ENCODE measurements around the gene SYF2. TPM values are rescaled to one million over a fixed set of nuclear protein-coding genes. Genes with fewer than 3 reads are reported as not detected.

Gene SYF2
- total RNA-seq, 1 donor from 2014 or later: 33.9 TPM

DNA sequence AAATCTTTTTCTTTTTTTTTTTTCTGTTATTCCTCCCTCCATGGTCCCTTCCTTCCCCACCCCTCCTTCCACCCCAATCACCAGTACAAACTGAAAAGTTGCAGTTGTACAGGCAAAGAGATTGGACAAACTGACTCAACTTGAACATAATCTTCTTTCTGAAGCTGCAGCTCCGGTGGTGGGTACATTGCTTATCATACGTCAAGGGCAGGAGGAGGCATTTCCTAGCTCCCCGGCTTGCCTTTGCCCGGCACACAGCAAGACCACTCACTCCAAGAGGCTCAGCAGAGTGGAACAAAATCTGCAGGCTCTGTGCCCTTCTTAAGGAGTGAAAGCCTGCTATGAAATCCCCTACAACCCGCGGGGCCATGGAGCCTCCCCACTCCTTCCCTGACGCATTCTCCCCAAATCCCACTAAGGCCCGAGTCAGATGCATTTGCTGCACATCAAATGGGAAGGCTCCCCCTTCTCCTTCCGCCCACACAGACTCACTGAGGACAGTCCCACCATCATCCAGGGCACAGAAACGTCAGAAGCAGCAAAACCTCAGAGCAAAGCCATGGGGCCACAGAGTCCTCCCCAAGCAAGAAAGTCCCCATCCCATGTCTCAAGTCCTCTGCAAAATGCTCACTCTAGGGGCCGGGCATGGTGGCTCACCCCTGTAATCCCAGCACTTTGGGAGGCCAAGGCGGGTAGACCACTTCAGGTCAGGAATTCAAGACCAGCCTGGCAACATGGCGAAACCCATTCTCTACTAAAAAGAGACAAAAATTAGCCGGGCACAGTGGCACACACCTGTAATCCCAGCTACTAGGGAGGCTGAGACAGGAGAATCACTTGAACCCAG, 45.9 kb downstream of the SYF2 start:
- Histone ChIP-seq H3K9ac (ENCODE audit: low read depth in 1 of 3, low read length in 3 of 3) (no peak overlapping the region), H3K36me3 (ENCODE audit: control insufficient read depth in 3 of 3, insufficient read depth in 3 of 3, low read length in 3 of 3) (no peaks in the 10 kb centered on the region), H3K9me3 (ENCODE audit: control insufficient read depth in 3 of 3, low read length in 3 of 3) (no peaks in the 10 kb centered on the region), H3K27me3 (ENCODE audit: control insufficient read depth in 3 of 3, insufficient read depth in 3 of 3, low read length in 3 of 3) (peaks cover 6 to 12% (median 12%) of the 10 kb centered on the region in 3 donors), H3K4me1 (ENCODE audit: control insufficient read depth in 3 of 3, insufficient read depth in 3 of 3, low read length in 3 of 3) (no peaks in the 10 kb centered on the region), H3K4me3 (ENCODE audit: low read length in 3 of 3) (no peak overlapping the region), H3K27ac (ENCODE audit: low read depth, low read length) (no peak overlapping the region)

DNA sequence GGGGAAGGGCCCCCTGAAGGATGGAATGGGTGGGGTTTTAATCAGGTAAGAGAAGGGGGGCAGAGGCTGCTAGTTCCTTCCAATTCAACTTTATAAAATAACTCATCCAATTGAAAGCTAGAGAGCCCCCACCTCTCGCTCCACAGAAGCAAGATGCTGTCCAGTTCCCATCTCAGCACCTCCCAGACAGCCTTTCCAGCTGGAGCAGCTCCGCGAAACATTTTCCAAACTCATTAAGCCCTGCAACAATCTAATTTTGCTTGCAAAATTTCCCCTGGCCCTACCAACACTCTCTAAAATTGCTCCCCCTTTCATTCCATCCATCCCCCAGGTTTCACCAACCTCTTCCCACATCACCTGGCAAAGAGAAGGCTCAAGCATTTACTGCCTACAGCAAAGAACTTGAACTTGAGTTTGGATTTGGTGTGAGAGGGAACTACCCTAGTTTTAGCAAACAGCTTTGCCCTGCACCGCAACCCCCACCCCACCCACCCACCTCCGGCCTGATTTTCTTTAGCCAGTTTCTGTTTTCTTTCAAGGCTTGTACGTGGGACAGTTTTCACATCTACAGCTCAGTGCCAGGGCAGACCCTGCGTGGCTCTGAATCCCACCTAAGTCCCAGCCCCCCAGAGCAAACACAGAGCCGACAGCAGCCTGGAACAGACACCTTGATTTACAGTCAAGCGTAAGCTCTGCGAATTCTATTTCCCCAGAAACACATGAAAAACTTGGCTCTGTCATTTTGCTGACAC, 46.7 kb downstream of the SYF2 start:
- Histone ChIP-seq H3K9ac (ENCODE audit: low read depth in 1 of 3, low read length in 3 of 3) (no peak overlapping the region), H3K4me3 (ENCODE audit: low read length in 3 of 3) (no peak overlapping the region), H3K9me3 (ENCODE audit: control insufficient read depth in 3 of 3, low read length in 3 of 3) (no peaks in the 10 kb centered on the region), H3K27ac (ENCODE audit: low read depth, low read length) (no peak overlapping the region), H3K36me3 (ENCODE audit: control insufficient read depth in 3 of 3, insufficient read depth in 3 of 3, low read length in 3 of 3) (no peaks in the 10 kb centered on the region), H3K27me3 (ENCODE audit: control insufficient read depth in 3 of 3, insufficient read depth in 3 of 3, low read length in 3 of 3) (peaks cover 2 to 12% (median 6%) of the 10 kb centered on the region in 3 donors), H3K4me1 (ENCODE audit: control insufficient read depth in 3 of 3, insufficient read depth in 3 of 3, low read length in 3 of 3) (no peaks in the 10 kb centered on the region)

DNA sequence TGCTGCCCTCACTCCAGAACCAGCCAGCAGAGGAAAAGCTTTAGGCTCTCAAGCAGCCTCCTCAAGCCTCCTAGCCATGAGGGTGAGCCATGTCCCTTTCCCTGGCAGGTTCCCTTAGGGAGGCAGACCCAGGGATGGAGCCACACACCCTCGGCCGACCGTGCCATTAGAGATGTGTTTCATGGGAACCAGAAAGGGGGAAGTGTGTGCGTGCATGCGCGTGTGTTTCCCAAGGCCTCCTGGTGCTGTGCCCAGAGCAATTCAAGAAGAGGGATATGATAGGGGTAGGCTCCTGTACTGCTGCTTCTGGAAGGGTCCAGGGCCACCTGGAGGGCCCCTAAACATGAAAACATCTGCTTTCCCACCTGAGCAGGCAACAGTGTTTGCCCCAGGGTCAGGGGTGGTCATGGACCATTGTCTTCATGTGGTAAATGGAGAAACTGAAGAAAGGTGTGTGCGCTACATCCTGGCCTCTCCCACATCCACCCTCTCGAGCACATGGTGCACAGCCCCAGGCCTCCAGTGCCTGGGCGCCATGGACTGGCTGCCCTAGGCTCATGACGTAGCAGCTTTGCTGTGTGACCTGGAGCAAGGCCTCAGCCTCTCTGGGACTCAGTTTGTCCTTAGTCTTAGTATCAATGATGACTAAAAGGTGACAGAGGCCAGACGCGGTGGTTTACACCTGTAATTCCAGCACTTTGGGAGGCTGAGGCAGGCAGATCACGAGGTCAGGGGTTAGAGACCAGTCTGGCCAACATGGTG, 48.1 kb downstream of the SYF2 start:
- H3K9ac ChIP-seq (ENCODE audit: low read depth in 1 of 3, low read length in 3 of 3): no peak overlapping the region
- no peaks in the 10 kb centered on the region for H3K9me3 ChIP-seq (ENCODE audit: control insufficient read depth in 3 of 3, low read length in 3 of 3)
- H3K27me3 ChIP-seq (ENCODE audit: control insufficient read depth in 3 of 3, insufficient read depth in 3 of 3, low read length in 3 of 3): peaks cover 2 to 12% (median 6%) of the 10 kb centered on the region in 3 donors
- H3K27ac ChIP-seq (ENCODE audit: low read depth, low read length): no peak overlapping the region
- H3K4me3 ChIP-seq (ENCODE audit: low read length in 3 of 3): no peak overlapping the region
- H3K36me3 ChIP-seq (ENCODE audit: control insufficient read depth in 3 of 3, insufficient read depth in 3 of 3, low read length in 3 of 3): no peaks in the 10 kb centered on the region
- H3K4me1 ChIP-seq (ENCODE audit: control insufficient read depth in 3 of 3, insufficient read depth in 3 of 3, low read length in 3 of 3): no peaks in the 10 kb centered on the region

DNA sequence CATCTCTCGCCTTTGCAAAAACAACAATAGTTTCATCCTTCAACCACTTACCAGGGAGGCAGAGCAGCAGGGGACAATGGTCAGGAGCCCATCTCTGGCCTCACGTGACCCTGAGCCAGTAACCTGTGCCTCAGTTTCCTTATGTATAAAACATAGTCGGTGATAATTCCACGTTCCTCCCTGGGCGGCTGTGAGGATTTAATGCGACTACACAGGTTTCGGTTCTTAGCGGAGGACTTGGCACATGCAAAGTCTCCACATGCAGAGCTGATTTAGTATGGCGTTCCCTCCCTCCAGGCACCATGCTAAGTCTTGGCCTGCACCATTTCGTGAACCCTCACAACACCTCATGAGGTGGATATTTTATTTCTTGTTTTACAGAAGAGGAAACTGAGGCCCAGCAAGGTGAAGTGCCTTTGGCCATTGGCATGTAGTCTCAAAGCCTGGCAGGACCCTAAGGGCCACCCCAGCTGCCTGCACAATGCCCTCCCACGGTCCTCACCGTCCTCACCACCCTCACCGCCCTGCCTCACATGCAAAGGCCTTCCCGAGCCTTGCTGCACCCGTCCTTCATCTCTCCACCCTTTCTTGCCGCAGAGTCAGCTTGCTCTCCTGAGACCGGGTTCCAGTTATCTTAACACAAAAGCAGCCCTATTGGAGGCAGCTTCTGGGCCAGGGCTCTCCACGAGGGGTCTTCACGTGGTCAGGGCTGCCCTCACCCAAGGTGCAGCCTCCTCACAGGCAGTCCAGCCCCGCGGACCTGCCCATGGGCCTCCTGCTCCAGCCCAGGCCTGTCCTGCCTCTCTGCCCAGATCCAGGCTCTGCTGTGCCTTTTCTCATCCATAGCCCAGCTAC, 48.9 kb downstream of the SYF2 start:
- no peaks in the 10 kb centered on the region for H3K36me3 ChIP-seq (ENCODE audit: control insufficient read depth in 3 of 3, insufficient read depth in 3 of 3, low read length in 3 of 3)
- H3K9ac ChIP-seq (ENCODE audit: low read depth in 1 of 3, low read length in 3 of 3): no peak overlapping the region
- no peak overlapping the region for H3K27ac ChIP-seq (ENCODE audit: low read depth, low read length)
- H3K9me3 ChIP-seq (ENCODE audit: control insufficient read depth in 3 of 3, low read length in 3 of 3): no peaks in the 10 kb centered on the region
- H3K4me3 ChIP-seq (ENCODE audit: low read length in 3 of 3): no peak overlapping the region
- no peaks in the 10 kb centered on the region for H3K4me1 ChIP-seq (ENCODE audit: control insufficient read depth in 3 of 3, insufficient read depth in 3 of 3, low read length in 3 of 3)
- peaks cover 2 to 12% (median 6%) of the 10 kb centered on the region in 3 donors for H3K27me3 ChIP-seq (ENCODE audit: control insufficient read depth in 3 of 3, insufficient read depth in 3 of 3, low read length in 3 of 3)

DNA sequence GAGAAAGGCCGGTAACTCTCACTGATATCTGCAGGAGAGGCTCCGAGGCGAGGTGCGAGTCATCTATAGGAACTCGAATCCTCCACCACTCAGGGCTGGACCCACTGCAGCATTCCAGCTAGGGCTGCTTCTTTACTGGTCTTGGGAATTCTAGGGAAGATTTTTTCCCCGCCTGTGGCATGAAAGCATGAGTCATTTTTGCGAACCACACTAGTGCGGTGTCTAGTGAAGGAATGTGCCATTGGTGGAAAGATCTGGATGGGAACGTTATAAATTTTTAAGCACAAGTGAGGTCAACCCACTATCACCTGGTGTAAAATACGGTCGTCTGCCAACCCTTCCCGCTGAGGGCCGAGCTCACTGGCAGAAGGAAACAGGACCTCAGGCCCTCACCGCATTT, 49.7 kb downstream of the SYF2 start:
- H3K27me3 ChIP-seq (ENCODE audit: control insufficient read depth in 3 of 3, insufficient read depth in 3 of 3, low read length in 3 of 3): peaks cover 2 to 12% (median 6%) of the 10 kb centered on the region in 3 donors
- H3K4me1 ChIP-seq (ENCODE audit: control insufficient read depth in 3 of 3, insufficient read depth in 3 of 3, low read length in 3 of 3): no peaks in the 10 kb centered on the region
- H3K27ac ChIP-seq (ENCODE audit: low read depth, low read length): no peak overlapping the region
- H3K36me3 ChIP-seq (ENCODE audit: control insufficient read depth in 3 of 3, insufficient read depth in 3 of 3, low read length in 3 of 3): no peaks in the 10 kb centered on the region
- no peak overlapping the region for H3K9ac ChIP-seq (ENCODE audit: low read depth in 1 of 3, low read length in 3 of 3)
- no peak overlapping the region for H3K4me3 ChIP-seq (ENCODE audit: low read length in 3 of 3)
- H3K9me3 ChIP-seq (ENCODE audit: control insufficient read depth in 3 of 3, low read length in 3 of 3): no peaks in the 10 kb centered on the region

DNA sequence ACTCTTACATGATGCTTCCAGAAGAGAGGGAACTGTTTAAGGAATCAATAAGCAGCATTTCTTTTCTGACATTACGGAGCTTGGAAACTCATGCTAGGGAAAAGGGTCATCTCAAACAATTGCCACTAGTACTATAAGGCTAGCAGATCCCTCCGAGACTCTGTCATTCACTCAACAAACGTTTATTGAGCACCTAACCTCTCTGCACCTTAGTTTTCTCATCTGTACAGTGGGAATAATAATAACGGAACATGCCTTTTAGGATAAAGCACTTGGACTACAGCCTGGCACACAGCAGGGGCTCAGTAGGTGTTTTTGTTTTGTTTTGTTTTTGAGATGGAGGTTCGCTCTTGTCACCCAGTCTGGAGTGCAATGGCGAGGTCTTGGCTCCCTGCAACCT, 51.3 kb downstream of the SYF2 start:
- Histone ChIP-seq H3K9ac (ENCODE audit: low read depth in 1 of 3, low read length in 3 of 3) (no peak overlapping the region), H3K9me3 (ENCODE audit: control insufficient read depth in 3 of 3, low read length in 3 of 3) (no peaks in the 10 kb centered on the region), H3K4me3 (ENCODE audit: low read length in 3 of 3) (no peak overlapping the region), H3K27me3 (ENCODE audit: control insufficient read depth in 3 of 3, insufficient read depth in 3 of 3, low read length in 3 of 3) (peaks cover 0 to 9% (median 6%) of the 10 kb centered on the region in 3 donors), H3K36me3 (ENCODE audit: control insufficient read depth in 3 of 3, insufficient read depth in 3 of 3, low read length in 3 of 3) (no peaks in the 10 kb centered on the region), H3K4me1 (ENCODE audit: control insufficient read depth in 3 of 3, insufficient read depth in 3 of 3, low read length in 3 of 3) (no peaks in the 10 kb centered on the region), H3K27ac (ENCODE audit: low read depth, low read length) (no peak overlapping the region)

DNA sequence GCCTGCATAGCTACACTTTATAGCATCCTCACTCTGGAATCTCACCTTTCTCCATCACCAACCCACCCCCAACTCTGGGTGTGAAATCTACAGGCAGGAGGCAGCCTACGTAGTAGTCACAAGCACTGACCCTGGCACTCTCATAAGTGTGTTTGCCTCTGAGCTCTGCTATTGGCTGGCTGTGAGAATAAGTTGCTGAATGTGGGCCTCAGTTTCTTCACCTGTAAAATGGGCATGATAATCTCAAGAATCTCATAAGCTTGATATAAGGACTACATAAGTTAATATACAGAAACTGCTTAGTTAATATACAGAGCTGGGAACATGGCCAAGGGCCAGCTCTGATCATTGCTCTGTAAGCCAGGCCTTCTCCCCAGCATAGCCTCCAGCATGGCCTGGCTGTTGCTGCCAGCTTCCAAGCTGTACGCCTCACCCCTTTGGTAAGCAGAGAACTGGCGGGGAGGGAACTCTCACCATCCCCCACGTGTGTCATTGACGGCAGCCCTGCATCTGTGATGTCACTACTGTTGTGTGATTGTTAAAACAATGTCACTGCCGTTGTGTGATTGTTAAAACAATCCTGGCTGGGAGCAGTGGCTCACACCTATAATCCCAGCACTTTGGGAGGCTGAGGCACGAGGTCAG, 53.3 kb downstream of the SYF2 start:
- no peak overlapping the region for H3K27ac ChIP-seq (ENCODE audit: low read depth, low read length)
- H3K27me3 ChIP-seq (ENCODE audit: control insufficient read depth in 3 of 3, insufficient read depth in 3 of 3, low read length in 3 of 3): peaks cover 0 to 4% (median 1%) of the 10 kb centered on the region in 3 donors
- no peak overlapping the region for H3K9ac ChIP-seq (ENCODE audit: low read depth in 1 of 3, low read length in 3 of 3)
- no peak overlapping the region for H3K4me3 ChIP-seq (ENCODE audit: low read length in 3 of 3)
- H3K9me3 ChIP-seq (ENCODE audit: control insufficient read depth in 3 of 3, low read length in 3 of 3): no peaks in the 10 kb centered on the region
- H3K4me1 ChIP-seq (ENCODE audit: control insufficient read depth in 3 of 3, insufficient read depth in 3 of 3, low read length in 3 of 3): no peaks in the 10 kb centered on the region
- H3K36me3 ChIP-seq (ENCODE audit: control insufficient read depth in 3 of 3, insufficient read depth in 3 of 3, low read length in 3 of 3): no peaks in the 10 kb centered on the region

DNA sequence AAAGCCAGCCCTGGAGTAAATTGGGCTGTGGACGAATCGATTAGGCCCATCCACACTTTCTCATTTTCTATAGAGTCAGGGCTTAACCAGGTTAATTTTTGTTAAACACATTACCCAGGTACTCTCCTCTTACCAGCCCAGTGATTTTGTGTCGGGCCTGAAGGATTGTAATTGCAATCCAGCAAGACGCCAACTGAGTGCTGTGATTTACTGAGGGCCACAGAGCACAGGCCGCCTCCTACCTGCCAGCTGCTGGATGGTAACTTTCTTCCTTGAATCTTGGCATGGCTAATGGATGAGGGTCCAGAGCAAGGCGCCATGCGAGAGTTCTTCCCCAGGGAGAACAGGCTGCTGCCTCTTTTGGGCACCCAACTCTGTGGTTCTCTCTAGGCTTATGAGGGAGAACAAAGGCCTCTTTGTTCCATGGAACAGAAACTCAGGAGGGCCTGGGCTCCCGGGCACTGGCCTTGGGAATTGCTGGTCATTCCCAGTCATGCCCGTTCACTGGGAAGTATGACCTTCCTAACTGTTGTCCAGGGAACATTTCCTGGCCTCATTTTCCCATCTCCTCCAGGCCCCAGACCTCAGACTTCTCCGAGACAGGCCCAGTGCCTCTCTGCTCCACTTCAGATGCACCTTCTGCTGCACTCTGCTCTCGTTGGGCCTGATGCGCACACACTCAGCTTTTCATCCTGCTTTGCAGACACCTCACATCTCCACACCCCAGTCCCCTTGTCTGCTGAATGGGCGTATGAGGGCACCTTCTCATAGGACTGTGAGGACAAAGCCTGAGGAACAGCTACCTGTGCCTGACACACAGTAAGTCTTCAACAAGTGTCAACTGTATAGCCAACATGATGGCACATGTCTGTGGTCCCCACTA, 57.3 kb downstream of the SYF2 start:
- H3K4me3 ChIP-seq (ENCODE audit: low read length in 3 of 3): no peak overlapping the region
- no peaks in the 10 kb centered on the region for H3K9me3 ChIP-seq (ENCODE audit: control insufficient read depth in 3 of 3, low read length in 3 of 3)
- no peaks in the 10 kb centered on the region for H3K4me1 ChIP-seq (ENCODE audit: control insufficient read depth in 3 of 3, insufficient read depth in 3 of 3, low read length in 3 of 3)
- no peak overlapping the region for H3K27ac ChIP-seq (ENCODE audit: low read depth, low read length)
- no peaks in the 10 kb centered on the region for H3K36me3 ChIP-seq (ENCODE audit: control insufficient read depth in 3 of 3, insufficient read depth in 3 of 3, low read length in 3 of 3)
- H3K27me3 ChIP-seq (ENCODE audit: control insufficient read depth in 3 of 3, insufficient read depth in 3 of 3, low read length in 3 of 3): no peaks in the 10 kb centered on the region
- no peak overlapping the region for H3K9ac ChIP-seq (ENCODE audit: low read depth in 1 of 3, low read length in 3 of 3)
